ENCODE results near the gene TCERG1L. TPM values are rescaled to one million over a fixed set of nuclear protein-coding genes. Genes with fewer than 3 reads are reported as not detected.

Gene TCERG1L
- polyA plus RNA-seq, 1 of the 3 experiments (the other 2 are of a cell fraction): not detected

- Histone ChIP-seq H3K4me2 (no peak overlapping the region), H3K79me2 (ENCODE audit: insufficient read depth) (no peaks in the 10 kb centered on the region), H3K9me2 (no peaks in the 10 kb centered on the region), H3K27me3 (ENCODE audit: insufficient read depth) (no peaks in the 10 kb centered on the region), H3K9ac (no peak overlapping the region), H3F3A (replicated peaks; ENCODE audit: insufficient read depth) (no peaks in the 10 kb centered on the region), H3K4me1 (ENCODE audit: control insufficient read depth in 1 of 2, insufficient read depth in 2 of 2, low read depth in 1 of 2, low read length in 1 of 2) (peaks cover 0 to 16% of the 10 kb centered on the region in 2 experiments; a peak in 1 of 4 replicates), H4K20me1 (ENCODE audit: insufficient read depth) (no peaks in the 10 kb centered on the region), H3K36me3 (replicated peaks in 1 of 2; ENCODE audit: control insufficient read depth in 1 of 2, insufficient read depth in 2 of 2, low read length in 1 of 2) (no peaks in the 10 kb centered on the region), H3K4me3 (ENCODE audit: low read depth in 2 of 2, low read length in 1 of 2) (no peak overlapping the region), H3K9me3 (no peaks in the 10 kb centered on the region), H3K27ac (ENCODE audit: low read depth in 2 of 2, low read length in 1 of 2) (no peak overlapping the region), H2AFZ (ENCODE audit: low read depth) (no peak overlapping the region)
- TF ChIP-seq CTCF (IDR thresholded peaks at IDR 0.05) (no peak), CHD2 (IDR thresholded peaks at IDR 0.05; ENCODE audit: low read length, partially characterized antibody) (no peak), GABPA (IDR thresholded peaks at IDR 0.05; ENCODE audit: low read depth) (no peak), JUND (IDR thresholded peaks at IDR 0.05) (no peak), EP300 (IDR thresholded peaks at IDR 0.05; ENCODE audit: borderline replicate concordance in 1 of 2, low read depth in 1 of 2, low read length in 1 of 2) (no peak), TCF12 (IDR thresholded peaks at IDR 0.05) (no peak), IRF3 (IDR thresholded peaks at IDR 0.05; ENCODE audit: low read depth, low read length) (no peak), RCOR1 (IDR thresholded peaks at IDR 0.05; ENCODE audit: low read length) (no peak), POLR2AphosphoS5 (IDR thresholded peaks at IDR 0.05; ENCODE audit: low read depth, low read length) (no peak), PBX3 (IDR thresholded peaks at IDR 0.05) (no peak), TEAD4 (IDR thresholded peaks at IDR 0.05; ENCODE audit: borderline replicate concordance, insufficient read depth) (no peak), NFIC (IDR thresholded peaks at IDR 0.05; ENCODE audit: borderline replicate concordance) (no peak), MAX (IDR thresholded peaks at IDR 0.05; ENCODE audit: low read depth) (no peak), USF2 (IDR thresholded peaks at IDR 0.05; ENCODE audit: borderline replicate concordance, low read depth, low read length) (no peak), USF1 (IDR thresholded peaks at IDR 0.05; ENCODE audit: borderline replicate concordance, low read depth) (no peak), GATA2 (CRISPR knock-in tag; IDR thresholded peaks at IDR 0.05) (no peak)
- CTCF ChIA-PET: no interaction called here
- 38% methylated on average over 7 of the region's 12 CpGs for WGBS (ENCODE audit: low lambda C conversion rate)
- DNase-seq: peak; percentile 14
- POLR2A ChIA-PET: no interaction called here
Observed at GRCh38 chr10:131277969-131278368, 33.6 kb downstream of the TCERG1L start.
